Kidney (tissue), 14 donors: ENCODE measurements around the gene LYSMD1. TPM values are rescaled to one million over a fixed set of nuclear protein-coding genes. Genes with fewer than 3 reads are reported as not detected.

Source experiments
- DNase-seq, 5 donors: peaks; one replicate each; pipeline ENCODE4 v3.0.0-alpha.2; 2013 to 2020
- FAIRE-seq: peaks from 2 replicates; lab custom pipeline; 2012; peaks lifted over from hg19 to GRCh38; lab: Jason Lieb, UNC
- H3K27ac ChIP-seq, 2 donors: one replicate each; pipeline ENCODE4 v1.7.0; 2013; ENCODE audit warnings: low read depth in 2 of 2, low read length in 2 of 2, inconsistent platforms in 1 of 2
- H3K27me3 ChIP-seq: one replicate; pipeline ENCODE4 v1.7.1; 2013; ENCODE audit warnings: low read length, inconsistent platforms; ENCODE audit not compliant: control insufficient read depth, insufficient read depth
- H3K36me3 ChIP-seq, 3 donors: one replicate each; pipeline versions ENCODE4 v1.7.0 to v1.7.1; 2013; ENCODE audit warnings: low read length in 3 of 3, control low read depth in 1 of 3, inconsistent platforms in 1 of 3; ENCODE audit not compliant: insufficient read depth in 3 of 3, control insufficient read depth in 2 of 3
- H3K4me1 ChIP-seq, 3 donors: one replicate each; pipeline versions ENCODE4 v1.7.0 to v1.7.1; 2013; ENCODE audit warnings: low read length in 3 of 3, inconsistent platforms in 1 of 3, low read depth in 1 of 3; ENCODE audit not compliant: control insufficient read depth in 2 of 3, insufficient read depth in 2 of 3
- H3K4me3 ChIP-seq, 3 donors: one replicate each; pipeline versions ENCODE4 v1.7.0 to v1.8.1; 2013; ENCODE audit warnings: low read length in 3 of 3, control low read depth in 1 of 3, inconsistent platforms in 1 of 3
- H3K9ac ChIP-seq, 3 donors: one replicate each; pipeline versions ENCODE4 v1.7.0 to v1.7.1; 2013; ENCODE audit warnings: low read length in 3 of 3, control low read depth in 1 of 3, inconsistent platforms in 1 of 3
- H3K9me3 ChIP-seq, 3 donors: one replicate each; pipeline versions ENCODE4 v1.7.0 to v1.7.1; 2013; ENCODE audit warnings: low read length in 3 of 3, control low read depth in 1 of 3, inconsistent platforms in 1 of 3; ENCODE audit not compliant: control insufficient read depth in 2 of 3, insufficient read depth in 1 of 3
- intact Hi-C: fragments of 100-400 bp; cut with DNase I; formaldehyde crosslinking; loops from one replicate; pipeline ENCODE4 v1.11.1; 2022
- polyA plus RNA-seq: library from polyadenylated mRNA; stranded (reverse); fragments of 350-450 nt; fragmentation: Illumina TruSeq; extraction: RNeasy Lipid Tissue Mini Kit (QIAGEN cat#74804); gene quantifications from one replicate; pipeline ENCODE4 v1.2.3, GENCODE V29; 2014; ENCODE audit warnings: low read depth, low replicate concordance; ENCODE audit not compliant: insufficient read depth
- total RNA-seq: library from RNA; stranded (reverse); fragmentation: NEBNext Ultra II Directional; extraction: Animal tissue kit (Norgen Biotek cat#: 25700); gene quantifications from one replicate; pipeline ENCODE4 v1.2.1, GENCODE V29; 2021
- TF ChIP-seq, protein P1 (sequence below): IDR thresholded peaks from 3 replicates; pipeline ENCODE4 v1.5.1; 2012; ENCODE audit warnings: mild to moderate bottlenecking, moderate library complexity, borderline replicate concordance; ENCODE audit not compliant: insufficient read depth; ENCODE audit errors: extremely low read depth
- donor health status: control.
- donor health status: control.
- donor health status: control.
- donor health status: control.
- donor health status: control.
- donor health status: DM: yes; HTN: yes; CAD: no.
- donor health status: Normal renal cell carcinoma (clear cell type).

LYSMD1 gene
- total and polyA plus RNA-seq, 2 donors from 2014 or later = 7.9 to 9.1 TPM

DNA sequence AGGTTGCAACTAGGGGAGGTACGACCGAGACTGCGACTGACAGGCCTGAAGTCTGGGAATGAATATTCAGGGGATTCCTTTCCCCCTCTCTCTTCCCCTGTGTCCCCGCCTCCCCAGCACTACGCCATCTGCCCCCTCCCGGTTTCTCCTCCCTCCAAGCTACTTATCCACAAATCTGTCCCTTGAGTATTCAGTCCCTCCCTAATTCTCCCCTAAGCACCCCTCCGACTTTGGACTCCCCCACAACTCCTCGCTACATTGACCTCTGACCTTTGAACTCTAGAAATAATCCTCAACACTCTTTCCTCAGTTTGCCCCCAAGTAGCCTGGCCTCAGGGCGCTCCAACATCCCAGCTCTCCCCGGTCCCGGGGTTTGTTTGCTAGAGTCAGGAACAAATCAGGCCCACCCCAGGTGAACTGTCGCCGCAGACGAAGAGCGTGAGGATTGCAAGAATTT lies 393 bp downstream of the LYSMD1 start:
- TF ChIP-seq, protein P1, sequence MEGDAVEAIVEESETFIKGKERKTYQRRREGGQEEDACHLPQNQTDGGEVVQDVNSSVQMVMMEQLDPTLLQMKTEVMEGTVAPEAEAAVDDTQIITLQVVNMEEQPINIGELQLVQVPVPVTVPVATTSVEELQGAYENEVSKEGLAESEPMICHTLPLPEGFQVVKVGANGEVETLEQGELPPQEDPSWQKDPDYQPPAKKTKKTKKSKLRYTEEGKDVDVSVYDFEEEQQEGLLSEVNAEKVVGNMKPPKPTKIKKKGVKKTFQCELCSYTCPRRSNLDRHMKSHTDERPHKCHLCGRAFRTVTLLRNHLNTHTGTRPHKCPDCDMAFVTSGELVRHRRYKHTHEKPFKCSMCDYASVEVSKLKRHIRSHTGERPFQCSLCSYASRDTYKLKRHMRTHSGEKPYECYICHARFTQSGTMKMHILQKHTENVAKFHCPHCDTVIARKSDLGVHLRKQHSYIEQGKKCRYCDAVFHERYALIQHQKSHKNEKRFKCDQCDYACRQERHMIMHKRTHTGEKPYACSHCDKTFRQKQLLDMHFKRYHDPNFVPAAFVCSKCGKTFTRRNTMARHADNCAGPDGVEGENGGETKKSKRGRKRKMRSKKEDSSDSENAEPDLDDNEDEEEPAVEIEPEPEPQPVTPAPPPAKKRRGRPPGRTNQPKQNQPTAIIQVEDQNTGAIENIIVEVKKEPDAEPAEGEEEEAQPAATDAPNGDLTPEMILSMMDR = no peak
- peak overlapping the region; percentile 57 to 93 (median 86) for H3K9ac ChIP-seq
- H3K27ac ChIP-seq = peak overlapping the region; percentile 74 to 85
- H3K4me1 ChIP-seq = peaks cover 0 to 16% (median 6%) of the 10 kb centered on the region in 3 donors
- no peak for FAIRE-seq
- intact Hi-C loops = no loop called here
- DNase-seq = peak in 4 of 5 donors; percentile 68 to 88 (median 85)
- H3K36me3 ChIP-seq = peaks cover 6 to 16% (median 11%) of the 10 kb centered on the region in 3 donors
- H3K27me3 ChIP-seq = no peaks in the 10 kb centered on the region
- peak overlapping the region; percentile 76 to 97 (median 92) for H3K4me3 ChIP-seq
- no peaks in the 10 kb centered on the region for H3K9me3 ChIP-seq

DNA sequence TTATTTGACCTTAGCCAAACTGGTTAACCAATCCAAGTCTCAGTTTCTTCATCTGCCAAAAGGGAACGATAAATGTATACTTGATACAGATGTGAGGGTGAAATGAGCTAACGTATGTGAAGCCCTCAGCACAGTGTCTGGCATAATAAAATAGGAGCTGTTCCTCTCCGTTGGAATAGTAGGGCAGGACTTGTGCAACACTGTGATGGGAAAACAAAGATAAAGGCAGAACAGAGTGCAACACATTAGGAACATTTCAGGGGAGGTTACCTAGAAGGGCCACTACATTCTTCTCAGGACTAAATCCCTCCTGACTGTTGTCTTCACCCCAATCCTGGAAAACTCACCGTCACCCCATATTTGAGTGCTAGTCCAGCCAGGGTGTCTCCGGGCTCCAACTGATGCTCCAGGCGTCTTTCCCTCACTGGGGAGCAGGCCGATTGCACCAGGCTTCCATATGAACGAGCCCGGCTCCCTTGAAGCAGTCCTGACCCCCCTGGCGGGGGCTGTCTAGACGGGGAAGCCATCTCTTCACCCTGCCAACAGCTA lies 896 bp downstream of the LYSMD1 start:
- Histone ChIP-seq H3K4me3 (peak overlapping the region; percentile 76 to 97 (median 92)), H3K9ac (peak overlapping the region; percentile 57 to 93 (median 86)), H3K4me1 (peaks cover 0 to 16% (median 6%) of the 10 kb centered on the region in 3 donors), H3K9me3 (no peaks in the 10 kb centered on the region), H3K27me3 (no peaks in the 10 kb centered on the region), H3K36me3 (peaks cover 10 to 17% (median 11%) of the 10 kb centered on the region in 3 donors), H3K27ac (peak overlapping the region; percentile 74 to 85)
- TF ChIP-seq, protein P1 = no peak
- FAIRE-seq = no peak
- no peak for DNase-seq
- intact Hi-C loops = no loop called here

GRCh38 chr1:151159373-151159772 lies 6.3 kb downstream of the LYSMD1 start:
- DNase-seq = no peak
- TF ChIP-seq, protein P1 = no peak
- Histone ChIP-seq H3K27me3 (no peaks in the 10 kb centered on the region), H3K27ac (no peak overlapping the region), H3K36me3 (peaks cover 6 to 26% (median 20%) of the 10 kb centered on the region in 3 donors), H3K4me1 (peaks cover 0 to 6% (median 1%) of the 10 kb centered on the region in 3 donors), H3K4me3 (no peak overlapping the region), H3K9ac (no peak overlapping the region), H3K9me3 (no peaks in the 10 kb centered on the region)
- FAIRE-seq = no peak
- intact Hi-C loops = loop anchor here (10.0 kb wide), 1 partner anchor 55 kb away; no protein-coding TSS in a partner anchor
